Activated T-cell treated with anti-CD3 and anti-CD28 coated beads, Interleukin-2, amount 50 U/mL, for 4 hours (primary cell): Measurements from ENCODE around the gene ANKRD34A. TPM values are rescaled to one million over a fixed set of nuclear protein-coding genes. Genes with fewer than 3 reads are reported as not detected.

Experiments
- ATAC-seq, 2 donors: fragments of 200-7000 bp; cut with Tn5 transposase; one replicate each; pipeline ENCODE4 v1.10.0; 2021
- DNase-seq: peaks from one replicate; pipeline ENCODE4 v3.0.0-alpha.2; 2020
- H3K27me3 Mint-ChIP-seq: one replicate; pipeline ENCODE4 v1.8.0; 2021; ENCODE audit warnings: low read depth, mixed read lengths
- H3K36me3 Mint-ChIP-seq: one replicate; pipeline ENCODE4 v1.8.0; 2022; ENCODE audit warnings: mixed read lengths; ENCODE audit not compliant: insufficient read depth
- H3K4me1 Mint-ChIP-seq: one replicate; pipeline ENCODE4 v1.8.0; 2021; ENCODE audit warnings: low read depth, mixed read lengths
- H3K4me3 Mint-ChIP-seq: one replicate; pipeline ENCODE4 v1.8.0; 2021; ENCODE audit warnings: mild to moderate bottlenecking, moderate library complexity, mixed read lengths
- H3K9me3 Mint-ChIP-seq: one replicate; pipeline ENCODE4 v1.8.0; 2021; ENCODE audit warnings: mixed read lengths
- total RNA-seq, 3 donors: library from RNA; stranded (reverse); gene quantifications; one replicate each; pipeline ENCODE4 v1.2.1, GENCODE V29; 2021

Gene ANKRD34A
- total RNA-seq, 3 donors from 2014 or later: 6.2 to 8.7 (median 7.6) TPM

DNA sequence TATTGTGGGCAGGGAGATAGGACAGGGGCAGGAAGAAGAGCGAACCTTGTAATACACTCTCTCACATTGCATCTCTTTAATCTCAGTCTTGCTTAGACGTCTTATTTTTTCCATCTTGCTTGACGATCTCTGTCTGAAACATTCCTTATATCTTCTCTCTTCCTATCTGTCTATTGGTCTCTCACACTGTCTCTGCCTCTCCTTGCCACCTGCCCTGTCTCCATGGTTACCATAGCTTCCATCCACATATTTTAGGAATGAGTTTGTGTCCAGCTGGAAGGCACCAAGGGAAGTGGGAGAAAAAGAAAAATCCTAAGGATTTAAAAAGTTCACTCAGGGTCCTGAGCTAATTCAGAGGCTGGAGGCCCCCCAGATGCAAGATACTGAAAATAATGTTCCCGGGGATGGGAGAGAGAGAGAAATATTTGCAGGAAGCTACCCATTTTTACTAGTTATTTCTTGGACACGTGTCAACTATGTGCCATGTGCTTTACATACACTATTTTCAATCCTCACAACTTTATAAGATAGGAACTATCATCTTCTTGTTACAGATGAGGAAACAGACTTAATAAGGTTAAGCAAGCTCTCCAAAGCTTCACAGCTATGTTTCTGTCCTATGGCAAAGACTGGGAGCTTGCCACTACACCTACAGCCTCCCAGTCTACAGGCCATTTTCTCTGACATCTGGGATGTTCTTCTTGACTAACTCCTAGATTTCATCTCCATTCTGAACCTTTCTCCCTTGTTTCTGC, 933 bp downstream of the ANKRD34A start:
- DNase-seq (no peak), ATAC-seq (no peak)
- H3K4me1 Mint-ChIP-seq: peaks cover 57% of the 10 kb centered on the region
- H3K4me3 Mint-ChIP-seq: peak overlapping the region; percentile 94
- H3K36me3 Mint-ChIP-seq: peaks cover 7% of the 10 kb centered on the region
- no peaks in the 10 kb centered on the region for H3K27me3 Mint-ChIP-seq
- peaks cover 3% of the 10 kb centered on the region for H3K9me3 Mint-ChIP-seq

DNA sequence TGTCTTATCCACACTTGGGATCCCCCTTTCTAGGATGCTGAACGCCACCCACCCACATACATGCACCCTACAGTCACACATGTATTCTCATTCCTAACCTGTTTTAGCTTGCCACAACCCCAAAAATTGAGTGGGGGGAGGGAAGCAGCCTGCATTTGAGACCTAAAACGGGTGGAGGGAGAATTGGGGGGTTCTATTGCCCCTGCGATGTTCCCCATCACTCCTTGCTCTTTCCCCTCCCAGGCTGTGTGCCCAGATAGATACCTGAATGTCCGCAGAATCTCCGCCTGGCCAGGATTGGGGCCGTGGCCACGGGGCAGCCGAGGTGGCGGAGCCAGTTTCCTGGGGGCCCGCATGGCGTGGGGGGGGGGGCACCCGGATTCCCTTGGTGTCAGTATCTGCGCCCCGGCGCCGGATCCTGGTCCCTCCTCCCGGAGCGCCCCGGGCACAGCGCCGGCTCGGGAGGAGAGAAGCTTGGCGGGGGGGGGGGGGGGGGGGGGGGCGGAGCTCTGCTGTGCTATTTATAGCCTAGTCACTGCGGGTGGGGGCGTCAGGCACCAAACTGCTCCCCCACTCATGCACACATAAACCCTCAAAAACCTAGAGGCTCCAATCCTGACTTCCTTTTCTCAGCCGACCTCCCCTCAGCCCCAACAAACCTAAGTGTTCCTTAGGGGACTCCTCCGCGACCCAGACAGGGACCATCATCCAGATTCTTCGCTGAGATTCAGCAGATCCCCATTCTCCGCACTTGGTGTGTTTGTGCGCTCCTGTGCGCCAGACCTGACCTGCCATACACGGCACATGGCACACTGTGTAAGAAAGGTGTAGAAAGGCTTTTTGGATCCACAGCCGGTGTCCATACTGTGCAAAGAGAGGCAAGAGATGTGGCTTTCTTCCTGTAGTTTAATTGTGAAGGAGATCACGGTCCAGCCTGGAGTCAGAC, 1.9 kb downstream of the ANKRD34A start:
- ATAC-seq (peak; percentile 0 to 3), DNase-seq (peak; percentile 20)
- H3K27me3 Mint-ChIP-seq: no peaks in the 10 kb centered on the region
- H3K4me1 Mint-ChIP-seq: peaks cover 56% of the 10 kb centered on the region
- peaks cover 2% of the 10 kb centered on the region for H3K36me3 Mint-ChIP-seq
- peaks cover under 1% of the 10 kb centered on the region for H3K9me3 Mint-ChIP-seq
- H3K4me3 Mint-ChIP-seq: peak overlapping the region; percentile 94

GRCh38 chr1:145961425-145962156, 2.8 kb downstream of the ANKRD34A start:
- H3K4me3 Mint-ChIP-seq: peak overlapping the region; percentile 94
- DNase-seq: peak; percentile 33
- no peaks in the 10 kb centered on the region for H3K27me3 Mint-ChIP-seq
- peak; percentile 1 to 2 for ATAC-seq
- H3K36me3 Mint-ChIP-seq: no peaks in the 10 kb centered on the region
- no peaks in the 10 kb centered on the region for H3K9me3 Mint-ChIP-seq
- H3K4me1 Mint-ChIP-seq: peaks cover 61% of the 10 kb centered on the region

GRCh38 chr1:145961109-145961424, 3.3 kb downstream of the ANKRD34A start:
- ATAC-seq: no peak
- DNase-seq: no peak
- no peaks in the 10 kb centered on the region for H3K36me3 Mint-ChIP-seq
- H3K4me3 Mint-ChIP-seq: peak overlapping the region; percentile 94
- no peaks in the 10 kb centered on the region for H3K9me3 Mint-ChIP-seq
- no peaks in the 10 kb centered on the region for H3K27me3 Mint-ChIP-seq
- H3K4me1 Mint-ChIP-seq: peaks cover 65% of the 10 kb centered on the region

DNA sequence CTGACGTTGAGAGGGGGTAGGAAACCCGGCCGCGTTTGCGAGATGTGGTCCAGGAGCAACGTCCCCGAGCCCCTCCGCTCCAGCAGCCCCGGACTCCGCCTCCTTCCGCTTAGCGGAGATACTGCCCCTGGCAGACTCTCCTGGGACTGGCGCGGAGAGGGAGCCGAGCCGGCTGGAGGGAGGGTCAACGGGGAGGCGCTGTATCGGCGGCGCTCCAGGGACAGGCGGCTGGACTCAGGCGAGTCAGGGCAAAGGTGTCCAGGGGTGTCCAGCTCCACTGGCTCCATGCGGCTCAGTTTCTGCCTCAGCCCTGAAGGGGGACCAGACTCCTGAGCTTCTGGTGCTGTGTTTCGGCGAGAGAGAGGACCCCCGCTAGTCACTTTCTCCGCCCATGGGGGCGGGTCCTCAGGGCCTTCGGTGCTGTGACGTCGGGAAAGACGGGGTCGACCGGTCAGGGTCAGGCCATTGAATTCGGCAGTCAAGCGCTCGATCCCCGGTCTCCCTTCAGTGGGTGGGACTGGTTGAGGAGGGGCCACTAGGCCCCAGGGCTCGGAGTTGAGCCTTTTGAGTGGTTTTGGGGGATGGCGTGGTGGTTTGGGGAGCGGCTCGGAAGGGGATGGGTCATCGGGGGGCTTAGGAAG, 3.8 kb downstream of the ANKRD34A start:
- H3K27me3 Mint-ChIP-seq: no peaks in the 10 kb centered on the region
- no peaks in the 10 kb centered on the region for H3K9me3 Mint-ChIP-seq
- peaks cover 70% of the 10 kb centered on the region for H3K4me1 Mint-ChIP-seq
- peak overlapping the region; percentile 94 for H3K4me3 Mint-ChIP-seq
- H3K36me3 Mint-ChIP-seq: no peaks in the 10 kb centered on the region
- ATAC-seq: no peak
- DNase-seq: peak; percentile 26

GRCh38 chr1:145959957-145960467, 4.4 kb downstream of the ANKRD34A start:
- ATAC-seq: no peak
- H3K36me3 Mint-ChIP-seq: no peaks in the 10 kb centered on the region
- peaks cover 73% of the 10 kb centered on the region for H3K4me1 Mint-ChIP-seq
- DNase-seq: no peak
- no peaks in the 10 kb centered on the region for H3K9me3 Mint-ChIP-seq
- H3K27me3 Mint-ChIP-seq: no peaks in the 10 kb centered on the region
- peak overlapping the region; percentile 94 for H3K4me3 Mint-ChIP-seq

GRCh38 chr1:145959333-145959732, 5.0 kb downstream of the ANKRD34A start:
- Mint-ChIP-seq H3K9me3 (no peaks in the 10 kb centered on the region), H3K36me3 (no peaks in the 10 kb centered on the region), H3K4me3 (peak overlapping the region; percentile 94), H3K27me3 (no peaks in the 10 kb centered on the region), H3K4me1 (peaks cover 76% of the 10 kb centered on the region)
- no peak for ATAC-seq
- DNase-seq: no peak

DNA sequence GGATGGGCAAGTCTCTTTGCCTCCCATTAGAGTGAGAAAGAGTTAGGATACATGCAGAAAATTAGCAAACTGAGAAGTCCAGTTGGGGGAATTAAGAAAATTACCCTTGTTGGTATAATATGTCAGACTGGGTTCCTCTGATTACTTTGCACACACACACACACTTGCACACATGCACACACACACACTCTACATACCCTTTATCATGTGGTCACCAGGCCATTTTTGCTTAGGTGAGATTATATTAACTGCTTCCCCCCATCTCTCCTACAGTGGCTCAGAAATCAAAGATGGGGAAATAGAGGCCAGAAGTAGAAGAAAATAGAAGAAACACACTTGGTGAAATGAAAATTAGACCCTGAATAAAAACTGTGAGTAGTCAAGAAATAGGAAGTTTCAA, 5.6 kb downstream of the ANKRD34A start:
- H3K27me3 Mint-ChIP-seq: no peaks in the 10 kb centered on the region
- peaks cover 75% of the 10 kb centered on the region for H3K4me1 Mint-ChIP-seq
- peak overlapping the region; percentile 2 for H3K4me3 Mint-ChIP-seq
- ATAC-seq (no peak), DNase-seq (no peak)
- H3K9me3 Mint-ChIP-seq: no peaks in the 10 kb centered on the region
- no peaks in the 10 kb centered on the region for H3K36me3 Mint-ChIP-seq

DNA sequence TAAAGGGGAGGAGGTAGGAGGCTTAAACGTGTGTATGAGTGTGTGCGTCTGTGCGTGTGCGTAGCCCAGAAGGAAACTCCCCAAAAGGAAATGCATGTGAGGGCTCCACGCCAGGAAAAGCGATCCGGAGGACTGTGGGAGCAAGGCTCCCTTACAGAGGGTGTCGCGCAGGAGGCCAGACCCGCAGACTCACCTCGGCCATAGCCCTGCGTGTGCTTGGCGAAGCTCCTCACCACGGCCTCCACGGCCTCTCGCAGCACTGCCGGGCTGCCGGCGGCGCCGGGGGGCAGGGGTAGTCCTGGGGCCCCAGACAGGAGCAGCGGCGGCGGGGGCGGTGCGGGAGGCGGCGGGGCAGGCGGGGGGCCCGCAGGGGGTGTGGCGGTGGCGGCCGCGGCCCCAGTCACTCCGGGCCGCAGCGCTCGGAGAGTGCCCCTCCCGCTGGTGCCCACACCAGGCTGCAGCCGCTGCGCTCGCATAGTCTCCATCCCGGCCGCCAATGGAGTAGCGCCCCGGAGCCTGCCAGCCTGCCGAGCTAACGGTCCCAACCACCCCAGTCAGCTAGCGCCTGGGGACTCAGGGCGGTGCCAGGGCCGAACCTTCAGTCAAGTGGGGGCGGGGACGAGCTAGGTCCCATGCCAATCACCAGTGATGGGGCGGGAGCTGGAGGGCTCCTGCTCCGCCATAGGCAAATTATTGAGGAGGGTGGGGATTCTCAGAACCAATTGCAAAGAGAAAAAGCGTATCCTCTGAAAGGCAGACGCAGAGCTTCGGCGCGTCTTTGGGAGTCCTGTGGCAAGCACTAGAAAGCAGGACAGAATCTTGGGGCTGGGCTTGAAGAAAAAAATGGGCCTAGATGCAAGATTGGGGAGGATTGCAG, 6.7 kb downstream of the ANKRD34A start, which contains the start of gene LIX1L:
Gene LIX1L, minus strand, starts transcription at position 575 of the 877 bp plus-strand sequence. Its CDS starts 90 bp downstream, at position 485.
- Mint-ChIP-seq H3K4me3 (peak within 1 kb of the TSS; percentile 93), H3K27me3 (no peaks in the 10 kb centered on the region), H3K36me3 (no peaks in the 10 kb centered on the region), H3K4me1 (peaks cover 71% of the 10 kb centered on the region), H3K9me3 (no peaks in the 10 kb centered on the region)
- DNase-seq (peak; percentile 90), ATAC-seq (peak; percentile 89)

GRCh38 chr1:145956781-145957442, 7.5 kb downstream of the ANKRD34A start:
- H3K27me3 Mint-ChIP-seq: no peaks in the 10 kb centered on the region
- H3K9me3 Mint-ChIP-seq: no peaks in the 10 kb centered on the region
- peak overlapping the region; percentile 93 for H3K4me3 Mint-ChIP-seq
- no peak for DNase-seq
- H3K4me1 Mint-ChIP-seq: peaks cover 71% of the 10 kb centered on the region
- H3K36me3 Mint-ChIP-seq: peaks cover 3% of the 10 kb centered on the region
- no peak for ATAC-seq

- ATAC-seq (no peak), DNase-seq (no peak)
- H3K4me3 Mint-ChIP-seq: peak overlapping the region; percentile 93
- peaks cover 4% of the 10 kb centered on the region for H3K36me3 Mint-ChIP-seq
- peaks cover 73% of the 10 kb centered on the region for H3K4me1 Mint-ChIP-seq
- H3K9me3 Mint-ChIP-seq: no peaks in the 10 kb centered on the region
- H3K27me3 Mint-ChIP-seq: no peaks in the 10 kb centered on the region
Observed at GRCh38 chr1:145956361-145956760, 8.0 kb downstream of the ANKRD34A start.

GRCh38 chr1:145955436-145955835, 8.9 kb downstream of the ANKRD34A start:
- Mint-ChIP-seq H3K4me3 (peak overlapping the region; percentile 2), H3K36me3 (peaks cover 4% of the 10 kb centered on the region), H3K27me3 (no peaks in the 10 kb centered on the region), H3K4me1 (peaks cover 79% of the 10 kb centered on the region), H3K9me3 (no peaks in the 10 kb centered on the region)
- DNase-seq: no peak
- no peak for ATAC-seq
